WTC11 (cell line): ENCODE results near the gene FAM168B. TPM values are rescaled to one million over a fixed set of nuclear protein-coding genes. Genes with fewer than 3 reads are reported as not detected.

ENCODE experiments used
- ATAC-seq: fragments of 200-7000 bp; cut with Tn5 transposase; 2 replicates; pipeline ENCODE4 v1.10.0; 2021; ENCODE audit warnings: mild to moderate bottlenecking, moderate library complexity
- CTCF ChIA-PET: fragments of 300-600 bp; sonication (Branson Sonifier 250); formaldehyde crosslinking; loops from one replicate; lab custom pipeline; 2021; ENCODE audit warnings: antibody characterized with exemption; lab: Charles Lee
- POLR2A ChIA-PET: fragments of 350-600 bp; sonication (Branson Sonifier 250); formaldehyde crosslinking; loops from one replicate; lab custom pipeline; 2021; ENCODE audit warnings: antibody characterized with exemption; lab: Charles Lee
- DNase-seq: peaks from one replicate; pipeline ENCODE4 v3.0.0; 2021; ENCODE audit warnings: low spot score
- H3K27ac Mint-ChIP-seq: 2 replicates; pipeline ENCODE4 v1.8.0; 2021; ENCODE audit warnings: mixed read lengths
- H3K27me3 Mint-ChIP-seq: 2 replicates; pipeline ENCODE4 v1.8.0; 2021; ENCODE audit warnings: low read depth, mild to moderate bottlenecking, moderate library complexity, mixed read lengths
- H3K36me3 Mint-ChIP-seq: 2 replicates; pipeline ENCODE4 v1.8.0; 2021; ENCODE audit warnings: mixed read lengths
- H3K4me1 Mint-ChIP-seq: 2 replicates; pipeline ENCODE4 v1.8.0; 2022; ENCODE audit warnings: mixed read lengths
- H3K4me3 Mint-ChIP-seq: 2 replicates; pipeline ENCODE4 v1.8.0; 2021; ENCODE audit warnings: mild to moderate bottlenecking, moderate library complexity, mixed read lengths
- H3K9me3 Mint-ChIP-seq: 2 replicates; pipeline ENCODE4 v1.8.0; 2021; ENCODE audit warnings: mixed read lengths
- ATF1 ChIP-seq: sonication (generic); formaldehyde crosslinking; IDR thresholded peaks from 2 replicates; pipeline ENCODE4 v1.8.1; 2023; ENCODE audit warnings: mild to moderate bottlenecking, moderate library complexity, missing genetic modification reagents
- CREB1 ChIP-seq: sonication (generic); formaldehyde crosslinking; IDR thresholded peaks from 2 replicates; pipeline ENCODE4 v1.8.0; 2023; ENCODE audit warnings: mild to moderate bottlenecking, missing genetic modification reagents
- CREM ChIP-seq: sonication (generic); formaldehyde crosslinking; IDR thresholded peaks from 2 replicates; pipeline ENCODE4 v1.8.1; 2022; ENCODE audit warnings: mild to moderate bottlenecking, missing genetic modification reagents, moderate library complexity
- ELF4 ChIP-seq: sonication (generic); formaldehyde crosslinking; IDR thresholded peaks from 2 replicates; pipeline ENCODE4 v1.8.1; 2022; ENCODE audit warnings: low read depth, mild to moderate bottlenecking, moderate library complexity, missing genetic modification reagents
- FOXP1 ChIP-seq: sonication (generic); formaldehyde crosslinking; IDR thresholded peaks from 2 replicates; pipeline ENCODE4 v1.8.0; 2022; ENCODE audit warnings: missing genetic modification reagents, mild to moderate bottlenecking, moderate library complexity, borderline replicate concordance
- NFATC4 ChIP-seq: fragments of 250-450 bp; sonication (Bioruptor Pico); IDR thresholded peaks from 2 replicates; pipeline ENCODE4 v1.9.0; 2021; ENCODE audit warnings: mild to moderate bottlenecking
- NFE2L1 ChIP-seq: sonication (generic); formaldehyde crosslinking; IDR thresholded peaks from 2 replicates; pipeline ENCODE4 v1.8.1; 2023; ENCODE audit warnings: missing genetic modification reagents
- OVOL2 ChIP-seq: fragments of 250-450 bp; sonication (Bioruptor Pico); IDR thresholded peaks from 2 replicates; pipeline ENCODE4 v1.9.0; 2021; ENCODE audit warnings: mild to moderate bottlenecking, borderline replicate concordance
- RELA ChIP-seq: sonication (generic); formaldehyde crosslinking; IDR thresholded peaks from 2 replicates; pipeline ENCODE4 v1.8.1; 2022; ENCODE audit warnings: missing genetic modification reagents, mild to moderate bottlenecking, borderline replicate concordance
- SMAD3 ChIP-seq: sonication (generic); formaldehyde crosslinking; IDR thresholded peaks from 2 replicates; pipeline ENCODE4 v1.8.0; 2022; ENCODE audit warnings: missing genetic modification reagents, mild to moderate bottlenecking, borderline replicate concordance
- SP1 ChIP-seq: sonication (generic); formaldehyde crosslinking; conservative IDR thresholded peaks from 2 replicates; pipeline ENCODE4 v1.8.1; 2022; ENCODE audit warnings: missing genetic modification reagents
- TEAD4 ChIP-seq: sonication (generic); formaldehyde crosslinking; IDR thresholded peaks from 2 replicates; pipeline ENCODE4 v1.8.0; 2022; ENCODE audit warnings: mild to moderate bottlenecking, missing genetic modification reagents
- ZBTB21 ChIP-seq: sonication (generic); formaldehyde crosslinking; IDR thresholded peaks from 2 replicates; pipeline ENCODE4 v1.8.1; 2023; ENCODE audit warnings: mild to moderate bottlenecking, missing genetic modification reagents, borderline replicate concordance
- ZNF263 ChIP-seq: sonication (generic); formaldehyde crosslinking; IDR thresholded peaks from 2 replicates; pipeline ENCODE4 v1.8.1; 2022; ENCODE audit warnings: low read depth, mild to moderate bottlenecking, moderate library complexity, missing genetic modification reagents
- ZNF317 ChIP-seq: sonication (generic); formaldehyde crosslinking; IDR thresholded peaks from 2 replicates; pipeline ENCODE4 v1.8.1; 2023; ENCODE audit warnings: low read depth, mild to moderate bottlenecking, moderate library complexity, missing genetic modification reagents, borderline replicate concordance
- total RNA-seq: library from RNA; stranded (reverse); gene quantifications from 3 replicates; pipeline ENCODE4 v1.2.3, GENCODE V29; 2021
- TF ChIP-seq, protein P1 (sequence below): sonication (generic); formaldehyde crosslinking; IDR thresholded peaks from 2 replicates; pipeline ENCODE4 v1.8.1; 2022; ENCODE audit warnings: mild to moderate bottlenecking, missing genetic modification reagents, moderate library complexity, borderline replicate concordance
- TF ChIP-seq, protein P2 (sequence below): sonication (generic); formaldehyde crosslinking; IDR thresholded peaks from 2 replicates; pipeline ENCODE4 v1.8.1; 2023; ENCODE audit warnings: mild to moderate bottlenecking, missing genetic modification reagents
- TF ChIP-seq, protein P3 (sequence below): sonication (generic); formaldehyde crosslinking; IDR thresholded peaks from 2 replicates; pipeline ENCODE4 v1.8.1; 2023; ENCODE audit warnings: mild to moderate bottlenecking, missing genetic modification reagents, borderline replicate concordance
- TF ChIP-seq, protein P4 (sequence below): fragments of 200-600 bp; IDR thresholded peaks from 2 replicates; pipeline ENCODE4 v1.8.0; 2022; ENCODE audit warnings: antibody characterized with exemption
- TF ChIP-seq, protein P5 (sequence below): fragments of 250-450 bp; sonication (Bioruptor Pico); conservative IDR thresholded peaks from 2 replicates; pipeline ENCODE4 v1.9.0; 2021; ENCODE audit warnings: mild to moderate bottlenecking
- TF ChIP-seq, protein P6 (sequence below): sonication (generic); formaldehyde crosslinking; IDR thresholded peaks from 2 replicates; pipeline ENCODE4 v1.8.1; 2023; ENCODE audit warnings: mild to moderate bottlenecking, moderate library complexity, missing genetic modification reagents

The FAM168B gene
- total RNA-seq, 1 experiment from 2014 or later: 63.9 TPM

DNA sequence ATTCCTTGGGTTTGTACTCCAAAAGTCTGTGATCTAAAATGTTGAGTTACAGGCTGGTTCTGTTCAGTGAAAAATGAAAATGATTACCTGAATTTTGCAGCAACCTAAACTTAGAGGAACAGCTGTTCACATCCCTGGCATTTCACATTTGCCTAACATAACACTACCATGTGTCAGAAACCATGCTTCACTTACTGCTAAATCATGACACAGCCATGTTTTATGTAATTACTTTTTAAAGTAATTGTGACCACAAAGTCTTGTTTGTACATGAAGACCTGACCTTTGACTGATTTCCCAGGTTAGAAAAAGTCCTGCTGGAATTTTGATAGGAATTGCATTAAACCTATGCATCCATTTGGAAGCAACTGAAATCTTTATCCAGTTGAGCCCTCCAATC is 79.1 kb downstream of the FAM168B start:
- H3K27me3 Mint-ChIP-seq: no peaks in the 10 kb centered on the region
- TF ChIP-seq, protein P1, sequence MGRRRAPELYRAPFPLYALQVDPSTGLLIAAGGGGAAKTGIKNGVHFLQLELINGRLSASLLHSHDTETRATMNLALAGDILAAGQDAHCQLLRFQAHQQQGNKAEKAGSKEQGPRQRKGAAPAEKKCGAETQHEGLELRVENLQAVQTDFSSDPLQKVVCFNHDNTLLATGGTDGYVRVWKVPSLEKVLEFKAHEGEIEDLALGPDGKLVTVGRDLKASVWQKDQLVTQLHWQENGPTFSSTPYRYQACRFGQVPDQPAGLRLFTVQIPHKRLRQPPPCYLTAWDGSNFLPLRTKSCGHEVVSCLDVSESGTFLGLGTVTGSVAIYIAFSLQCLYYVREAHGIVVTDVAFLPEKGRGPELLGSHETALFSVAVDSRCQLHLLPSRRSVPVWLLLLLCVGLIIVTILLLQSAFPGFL (CRISPR knock-in tag): no peak
- TF ChIP-seq, all 79 proteins: peak for 0
- DNase-seq (no peak), ATAC-seq (no peak)
- Mint-ChIP-seq H3K27ac (no peak overlapping the region), H3K36me3 (no peaks in the 10 kb centered on the region), H3K4me1 (peaks cover 14% of the 10 kb centered on the region), H3K4me3 (no peak overlapping the region), H3K9me3 (no peaks in the 10 kb centered on the region)
- POLR2A ChIA-PET: no interaction called here
- CTCF ChIA-PET: no interaction called here

DNA sequence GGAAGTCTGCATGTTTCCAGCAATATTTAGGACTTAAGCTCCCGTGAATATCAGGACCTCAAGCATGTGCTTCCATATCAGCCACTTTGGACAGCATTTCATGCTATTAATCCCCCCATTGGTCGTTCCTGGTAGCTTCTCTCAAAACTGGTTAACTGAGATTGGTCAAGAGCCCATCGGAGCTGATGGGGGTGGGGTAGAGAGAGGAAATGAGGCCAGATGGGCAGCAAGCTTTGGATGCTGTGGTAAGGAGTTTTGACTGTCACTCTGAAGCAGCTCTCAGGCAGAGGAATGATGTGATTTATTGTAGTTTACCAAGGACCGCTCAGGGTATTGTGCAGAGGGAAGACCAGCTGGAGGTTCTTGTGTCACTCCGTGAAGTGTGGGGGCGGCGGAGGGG is 81.8 kb downstream of the FAM168B start:
- Mint-ChIP-seq H3K27me3 (no peaks in the 10 kb centered on the region), H3K27ac (no peak overlapping the region), H3K36me3 (no peaks in the 10 kb centered on the region), H3K9me3 (no peaks in the 10 kb centered on the region), H3K4me3 (no peak overlapping the region), H3K4me1 (peaks cover 9% of the 10 kb centered on the region)
- ChIA-PET CTCF (interaction anchor here (0.6 to 0.9 kb wide), 2 partner anchors 16 to 47 kb away, joined by 3 read pairs; no protein-coding TSS in a partner anchor), POLR2A (no interaction called here)
- DNase-seq (no peak), ATAC-seq (peak; percentile 43)
- TF ChIP-seq, protein P2, sequence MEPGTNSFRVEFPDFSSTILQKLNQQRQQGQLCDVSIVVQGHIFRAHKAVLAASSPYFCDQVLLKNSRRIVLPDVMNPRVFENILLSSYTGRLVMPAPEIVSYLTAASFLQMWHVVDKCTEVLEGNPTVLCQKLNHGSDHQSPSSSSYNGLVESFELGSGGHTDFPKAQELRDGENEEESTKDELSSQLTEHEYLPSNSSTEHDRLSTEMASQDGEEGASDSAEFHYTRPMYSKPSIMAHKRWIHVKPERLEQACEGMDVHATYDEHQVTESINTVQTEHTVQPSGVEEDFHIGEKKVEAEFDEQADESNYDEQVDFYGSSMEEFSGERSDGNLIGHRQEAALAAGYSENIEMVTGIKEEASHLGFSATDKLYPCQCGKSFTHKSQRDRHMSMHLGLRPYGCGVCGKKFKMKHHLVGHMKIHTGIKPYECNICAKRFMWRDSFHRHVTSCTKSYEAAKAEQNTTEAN (CRISPR knock-in tag): no peak
- TF ChIP-seq SP1: no peak
- no peak for TF ChIP-seq ZNF263 (CRISPR knock-in tag)
- no peak for TF ChIP-seq OVOL2 (CRISPR knock-in tag)
- TF ChIP-seq NFE2L1 (CRISPR knock-in tag): no peak

DNA sequence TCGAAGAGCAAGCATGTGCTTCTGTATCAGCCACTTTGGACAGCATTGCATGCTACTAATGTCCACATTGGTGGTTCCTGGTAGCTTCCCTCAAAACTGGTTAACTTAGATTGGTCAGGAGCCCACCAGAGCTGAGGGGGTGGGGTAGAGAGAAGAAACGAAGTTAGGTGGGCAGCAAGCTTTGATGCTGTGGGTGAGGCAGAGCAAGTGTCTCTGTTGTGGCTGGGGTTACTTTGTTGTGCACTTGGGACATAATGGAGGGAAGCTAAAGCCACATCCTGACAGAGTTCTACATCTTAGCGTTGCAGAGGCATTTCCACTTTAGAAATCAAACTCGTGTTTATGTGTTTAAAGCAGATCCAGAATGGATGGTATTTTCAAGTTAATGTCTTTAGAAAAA is 82.7 kb downstream of the FAM168B start:
- ATAC-seq (no peak), DNase-seq (no peak)
- no peaks in the 10 kb centered on the region for H3K9me3 Mint-ChIP-seq
- POLR2A ChIA-PET: no interaction called here
- CTCF ChIA-PET: no interaction called here
- H3K4me3 Mint-ChIP-seq: no peak overlapping the region
- peaks cover 16% of the 10 kb centered on the region for H3K4me1 Mint-ChIP-seq
- no peaks in the 10 kb centered on the region for H3K27me3 Mint-ChIP-seq
- H3K36me3 Mint-ChIP-seq: no peaks in the 10 kb centered on the region
- no peak overlapping the region for H3K27ac Mint-ChIP-seq
- no peak for TF ChIP-seq FOXP1 (CRISPR knock-in tag)
- TF ChIP-seq ZNF317 (CRISPR knock-in tag): no peak
- TF ChIP-seq NFATC4 (CRISPR knock-in tag): no peak
- no peak for TF ChIP-seq RELA
- TF ChIP-seq, protein P3, sequence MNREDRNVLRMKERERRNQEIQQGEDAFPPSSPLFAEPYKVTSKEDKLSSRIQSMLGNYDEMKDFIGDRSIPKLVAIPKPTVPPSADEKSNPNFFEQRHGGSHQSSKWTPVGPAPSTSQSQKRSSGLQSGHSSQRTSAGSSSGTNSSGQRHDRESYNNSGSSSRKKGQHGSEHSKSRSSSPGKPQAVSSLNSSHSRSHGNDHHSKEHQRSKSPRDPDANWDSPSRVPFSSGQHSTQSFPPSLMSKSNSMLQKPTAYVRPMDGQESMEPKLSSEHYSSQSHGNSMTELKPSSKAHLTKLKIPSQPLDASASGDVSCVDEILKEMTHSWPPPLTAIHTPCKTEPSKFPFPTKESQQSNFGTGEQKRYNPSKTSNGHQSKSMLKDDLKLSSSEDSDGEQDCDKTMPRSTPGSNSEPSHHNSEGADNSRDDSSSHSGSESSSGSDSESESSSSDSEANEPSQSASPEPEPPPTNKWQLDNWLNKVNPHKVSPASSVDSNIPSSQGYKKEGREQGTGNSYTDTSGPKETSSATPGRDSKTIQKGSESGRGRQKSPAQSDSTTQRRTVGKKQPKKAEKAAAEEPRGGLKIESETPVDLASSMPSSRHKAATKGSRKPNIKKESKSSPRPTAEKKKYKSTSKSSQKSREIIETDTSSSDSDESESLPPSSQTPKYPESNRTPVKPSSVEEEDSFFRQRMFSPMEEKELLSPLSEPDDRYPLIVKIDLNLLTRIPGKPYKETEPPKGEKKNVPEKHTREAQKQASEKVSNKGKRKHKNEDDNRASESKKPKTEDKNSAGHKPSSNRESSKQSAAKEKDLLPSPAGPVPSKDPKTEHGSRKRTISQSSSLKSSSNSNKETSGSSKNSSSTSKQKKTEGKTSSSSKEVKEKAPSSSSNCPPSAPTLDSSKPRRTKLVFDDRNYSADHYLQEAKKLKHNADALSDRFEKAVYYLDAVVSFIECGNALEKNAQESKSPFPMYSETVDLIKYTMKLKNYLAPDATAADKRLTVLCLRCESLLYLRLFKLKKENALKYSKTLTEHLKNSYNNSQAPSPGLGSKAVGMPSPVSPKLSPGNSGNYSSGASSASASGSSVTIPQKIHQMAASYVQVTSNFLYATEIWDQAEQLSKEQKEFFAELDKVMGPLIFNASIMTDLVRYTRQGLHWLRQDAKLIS (CRISPR knock-in tag): no peak
- TF ChIP-seq, protein P4, sequence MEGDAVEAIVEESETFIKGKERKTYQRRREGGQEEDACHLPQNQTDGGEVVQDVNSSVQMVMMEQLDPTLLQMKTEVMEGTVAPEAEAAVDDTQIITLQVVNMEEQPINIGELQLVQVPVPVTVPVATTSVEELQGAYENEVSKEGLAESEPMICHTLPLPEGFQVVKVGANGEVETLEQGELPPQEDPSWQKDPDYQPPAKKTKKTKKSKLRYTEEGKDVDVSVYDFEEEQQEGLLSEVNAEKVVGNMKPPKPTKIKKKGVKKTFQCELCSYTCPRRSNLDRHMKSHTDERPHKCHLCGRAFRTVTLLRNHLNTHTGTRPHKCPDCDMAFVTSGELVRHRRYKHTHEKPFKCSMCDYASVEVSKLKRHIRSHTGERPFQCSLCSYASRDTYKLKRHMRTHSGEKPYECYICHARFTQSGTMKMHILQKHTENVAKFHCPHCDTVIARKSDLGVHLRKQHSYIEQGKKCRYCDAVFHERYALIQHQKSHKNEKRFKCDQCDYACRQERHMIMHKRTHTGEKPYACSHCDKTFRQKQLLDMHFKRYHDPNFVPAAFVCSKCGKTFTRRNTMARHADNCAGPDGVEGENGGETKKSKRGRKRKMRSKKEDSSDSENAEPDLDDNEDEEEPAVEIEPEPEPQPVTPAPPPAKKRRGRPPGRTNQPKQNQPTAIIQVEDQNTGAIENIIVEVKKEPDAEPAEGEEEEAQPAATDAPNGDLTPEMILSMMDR: no peak
- TF ChIP-seq ZBTB21 (CRISPR knock-in tag): no peak
- no peak for TF ChIP-seq CREB1
- TF ChIP-seq, protein P5, sequence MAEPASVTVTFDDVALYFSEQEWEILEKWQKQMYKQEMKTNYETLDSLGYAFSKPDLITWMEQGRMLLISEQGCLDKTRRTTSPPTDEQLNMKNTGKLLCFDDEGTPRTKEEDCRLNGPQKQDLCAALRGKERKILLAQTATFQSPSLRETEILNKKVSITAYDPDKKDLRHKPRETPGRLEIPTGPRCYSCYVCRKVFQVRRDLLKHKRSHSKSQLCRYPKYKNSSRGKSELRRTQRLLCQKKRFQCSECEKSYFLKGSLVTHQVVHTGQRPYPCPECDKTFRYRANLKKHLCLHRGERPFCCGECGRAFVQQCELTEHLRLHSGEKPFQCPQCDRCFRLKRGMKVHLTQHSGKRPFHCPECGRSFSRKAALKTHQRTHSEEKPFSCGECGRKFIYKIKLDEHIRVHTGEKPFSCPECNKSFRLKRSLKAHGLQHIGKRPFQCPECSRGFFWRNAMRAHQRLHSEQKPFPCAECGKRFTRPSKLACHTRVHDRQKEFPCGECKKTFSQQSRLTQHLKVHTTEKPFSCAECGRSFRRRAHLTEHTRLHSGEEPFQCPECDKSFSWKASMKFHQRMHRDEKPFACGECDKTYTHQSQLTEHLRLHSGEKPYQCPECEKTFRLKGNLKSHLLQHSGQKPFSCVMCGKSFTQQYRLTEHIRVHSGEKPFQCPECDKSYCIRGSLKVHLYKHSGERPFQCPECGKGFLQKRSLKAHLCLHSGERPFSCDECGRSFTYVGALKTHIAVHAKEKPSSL (CRISPR knock-in tag): no peak
- TF ChIP-seq ELF4: no peak
- no peak for TF ChIP-seq CREM (CRISPR knock-in tag)
- TF ChIP-seq TEAD4 (CRISPR knock-in tag): no peak
- no peak for TF ChIP-seq ATF1
- TF ChIP-seq, protein P6, sequence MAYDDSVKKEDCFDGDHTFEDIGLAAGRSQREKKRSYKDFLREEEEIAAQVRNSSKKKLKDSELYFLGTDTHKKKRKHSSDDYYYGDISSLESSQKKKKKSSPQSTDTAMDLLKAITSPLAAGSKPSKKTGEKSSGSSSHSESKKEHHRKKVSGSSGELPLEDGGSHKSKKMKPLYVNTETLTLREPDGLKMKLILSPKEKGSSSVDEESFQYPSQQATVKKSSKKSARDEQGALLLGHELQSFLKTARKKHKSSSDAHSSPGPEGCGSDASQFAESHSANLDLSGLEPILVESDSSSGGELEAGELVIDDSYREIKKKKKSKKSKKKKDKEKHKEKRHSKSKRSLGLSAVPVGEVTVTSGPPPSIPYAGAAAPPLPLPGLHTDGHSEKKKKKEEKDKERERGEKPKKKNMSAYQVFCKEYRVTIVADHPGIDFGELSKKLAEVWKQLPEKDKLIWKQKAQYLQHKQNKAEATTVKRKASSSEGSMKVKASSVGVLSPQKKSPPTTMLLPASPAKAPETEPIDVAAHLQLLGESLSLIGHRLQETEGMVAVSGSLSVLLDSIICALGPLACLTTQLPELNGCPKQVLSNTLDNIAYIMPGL: no peak
- no peak for TF ChIP-seq SMAD3
